Adrenal gland (tissue), 5 donors: ENCODE results near the gene FXYD2.

Experiments
- CTCF ChIP-seq, 6 experiments: fragments of 450-650 bp in 4 of 6; fragments of 200-600 bp in 2 of 6; sonication (generic) in 1 of 6; IDR thresholded peaks; 1 replicate in 5 of 6; 2 replicates in 1 of 6; pipeline versions ENCODE4 v1.5.1 to v1.8.0; 2016 to 2021; ENCODE audit warnings: antibody characterized with exemption in 6 of 6, mild to moderate bottlenecking in 2 of 6, moderate library complexity in 1 of 6
- POLR2A ChIP-seq, 2 donors: fragments of 450-650 bp; IDR thresholded peaks; one replicate each; pipeline ENCODE4 v1.6.1; 2017; ENCODE audit warnings: antibody characterized with exemption in 2 of 2, mild to moderate bottlenecking in 2 of 2, moderate library complexity in 1 of 2
- donor health status: DM: no; HTN: no; CAD: no.

DNA sequence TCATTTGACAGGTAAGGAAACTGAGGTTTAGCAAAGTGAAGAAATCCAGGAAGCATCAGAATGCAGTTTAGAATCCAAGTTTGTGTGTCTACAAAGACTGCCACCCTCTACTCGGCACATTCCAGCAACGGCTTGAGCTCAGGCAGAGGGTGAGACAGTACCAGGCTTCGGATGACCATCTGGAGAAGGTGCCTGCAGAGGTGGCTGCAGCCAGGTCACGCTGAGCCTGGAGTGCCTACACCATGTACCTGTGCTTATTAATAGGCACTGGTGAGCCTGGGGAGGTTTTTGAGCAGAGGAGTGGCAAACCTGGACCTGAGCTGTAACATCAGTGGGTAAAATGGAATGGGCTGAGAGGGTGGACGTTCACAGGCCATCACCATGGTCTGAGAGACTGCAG, 47.2 kb upstream of the FXYD2 start:
- TF ChIP-seq POLR2A (IDR thresholded peaks at IDR 0.05) (no peak), CTCF (IDR thresholded peaks at IDR 0.05) (no peak)
